Keratinocyte (primary cell): ENCODE measurements around the gene TMEM26. TPM values are rescaled to one million over a fixed set of nuclear protein-coding genes. Genes with fewer than 3 reads are reported as not detected.

Experiments used
- DNase-seq: peaks from one replicate; pipeline ENCODE4 v3.0.0-alpha.2; 2011; ENCODE audit warnings: low read depth, missing footprints, low spot score
- FAIRE-seq: peaks from 2 replicates; lab custom pipeline; 2011; peaks lifted over from hg19 to GRCh38; lab: Jason Lieb, UNC
- H2AFZ ChIP-seq: 2 replicates; pipeline ENCODE4 v1.6.0; 2012; ENCODE audit warnings: low read length, control low read depth, inconsistent platforms; ENCODE audit not compliant: control insufficient read depth
- H3K27ac ChIP-seq: 2 replicates; pipeline ENCODE4 v1.5.1; 2011; ENCODE audit warnings: low read length; ENCODE audit not compliant: control insufficient read depth, insufficient read depth
- H3K27me3 ChIP-seq: 3 replicates; pipeline ENCODE4 v1.6.0; 2011; ENCODE audit warnings: low read length; ENCODE audit not compliant: control insufficient read depth, insufficient read depth; ENCODE audit errors: extremely low read depth
- H3K36me3 ChIP-seq, 2 experiments: 2 replicates in 1 of 2; 3 replicates in 1 of 2; pipeline ENCODE4 v1.5.1; 2011; ENCODE audit warnings: low read length in 2 of 2, mild to moderate bottlenecking in 1 of 2; ENCODE audit not compliant: control insufficient read depth in 2 of 2, insufficient read depth in 2 of 2; ENCODE audit errors: extremely low read depth in 1 of 2
- H3K4me1 ChIP-seq: 3 replicates; pipeline ENCODE4 v1.5.1; 2011; ENCODE audit warnings: low read length; ENCODE audit not compliant: control insufficient read depth, insufficient read depth; ENCODE audit errors: extremely low read depth
- H3K4me2 ChIP-seq: 3 replicates; pipeline ENCODE4 v1.6.0; 2011; ENCODE audit warnings: low read depth, low read length; ENCODE audit not compliant: control insufficient read depth, insufficient read depth; ENCODE audit errors: extremely low read depth
- H3K4me3 ChIP-seq, 3 experiments: fragments of 200-600 bp in 1 of 3; sonication (generic) in 1 of 3; 2 replicates in 2 of 3; 3 replicates in 1 of 3; pipeline ENCODE4 v1.5.1; 2011 to 2016; ENCODE audit warnings: low read length in 3 of 3, mild to moderate bottlenecking in 3 of 3, control low read depth in 2 of 3, inconsistent platforms in 1 of 3, low read depth in 1 of 3, mixed read lengths in 1 of 3, mixed run types in 1 of 3, moderate library complexity in 1 of 3; ENCODE audit not compliant: control insufficient read depth in 2 of 3, insufficient read depth in 2 of 3; ENCODE audit errors: extremely low read depth in 1 of 3
- H3K79me2 ChIP-seq: 2 replicates; pipeline ENCODE4 v1.6.0; 2012; ENCODE audit warnings: low read length; ENCODE audit not compliant: control insufficient read depth, insufficient read depth
- H3K9ac ChIP-seq: 3 replicates; pipeline ENCODE4 v1.6.0; 2011; ENCODE audit warnings: low read length; ENCODE audit not compliant: control insufficient read depth, insufficient read depth; ENCODE audit errors: extremely low read depth
- H3K9me1 ChIP-seq: 3 replicates; pipeline ENCODE4 v1.6.0; 2011; ENCODE audit warnings: low read length; ENCODE audit not compliant: control insufficient read depth, insufficient read depth; ENCODE audit errors: extremely low read depth
- H3K9me3 ChIP-seq: 2 replicates; pipeline ENCODE4 v1.5.1; 2012; ENCODE audit warnings: low read depth, low read length; ENCODE audit not compliant: control insufficient read depth
- H4K20me1 ChIP-seq: 3 replicates; pipeline ENCODE4 v1.6.0; 2011; ENCODE audit warnings: low read length; ENCODE audit not compliant: control insufficient read depth, insufficient read depth; ENCODE audit errors: extremely low read depth
- CTCF ChIP-seq, 3 experiments: IDR thresholded peaks in 1 of 3; conservative IDR thresholded peaks in 1 of 3; optimal IDR thresholded peaks in 1 of 3; 2 replicates in 2 of 3; 3 replicates in 1 of 3; pipeline versions ENCODE3 to v1.5.1; 2011; ENCODE audit warnings: low read length in 3 of 3, mild to moderate bottlenecking in 3 of 3, moderate library complexity in 2 of 3, control low read depth in 1 of 3, inconsistent platforms in 1 of 3; ENCODE audit not compliant: insufficient read depth in 2 of 3; ENCODE audit errors: extremely low read depth in 1 of 3
- EZH2 ChIP-seq: IDR thresholded peaks from one replicate; pipeline ENCODE4 v1.6.1; 2012; ENCODE audit warnings: inconsistent platforms, mild to moderate bottlenecking, low read length, moderate library complexity
- dilution Hi-C: fragments of 300-500 bp; cut with MboI; formaldehyde crosslinking; loops from one replicate; pipeline ENCODE4 v1.7.0; 2020; ENCODE audit warnings: low sequenced_read_pairs; ENCODE audit not compliant: extremely low pct_ligation_motif_present
- polyA plus RNA-seq, 5 experiments: library from polyadenylated mRNA; depleted of rRNA in 3 of 5; stranded (reverse) in 3 of 5; stranded (forward) in 1 of 5; unstranded in 1 of 5; fragments of >200 nt; gene quantifications; 1 replicate in 1 of 5; 2 replicates in 3 of 5; 3 replicates in 1 of 5; pipeline versions ENCODE4 v1.2.1 to v1.2.3, GENCODE V29; 2011 to 2012; ENCODE audit warnings: missing spikeins in 2 of 5, low read depth in 1 of 5, low replicate concordance in 1 of 5

Gene TMEM26
- polyA plus RNA-seq, 1 donor (not counting 4 experiments of a cell fraction or from before 2014, with no cell fraction given): not detected

DNA sequence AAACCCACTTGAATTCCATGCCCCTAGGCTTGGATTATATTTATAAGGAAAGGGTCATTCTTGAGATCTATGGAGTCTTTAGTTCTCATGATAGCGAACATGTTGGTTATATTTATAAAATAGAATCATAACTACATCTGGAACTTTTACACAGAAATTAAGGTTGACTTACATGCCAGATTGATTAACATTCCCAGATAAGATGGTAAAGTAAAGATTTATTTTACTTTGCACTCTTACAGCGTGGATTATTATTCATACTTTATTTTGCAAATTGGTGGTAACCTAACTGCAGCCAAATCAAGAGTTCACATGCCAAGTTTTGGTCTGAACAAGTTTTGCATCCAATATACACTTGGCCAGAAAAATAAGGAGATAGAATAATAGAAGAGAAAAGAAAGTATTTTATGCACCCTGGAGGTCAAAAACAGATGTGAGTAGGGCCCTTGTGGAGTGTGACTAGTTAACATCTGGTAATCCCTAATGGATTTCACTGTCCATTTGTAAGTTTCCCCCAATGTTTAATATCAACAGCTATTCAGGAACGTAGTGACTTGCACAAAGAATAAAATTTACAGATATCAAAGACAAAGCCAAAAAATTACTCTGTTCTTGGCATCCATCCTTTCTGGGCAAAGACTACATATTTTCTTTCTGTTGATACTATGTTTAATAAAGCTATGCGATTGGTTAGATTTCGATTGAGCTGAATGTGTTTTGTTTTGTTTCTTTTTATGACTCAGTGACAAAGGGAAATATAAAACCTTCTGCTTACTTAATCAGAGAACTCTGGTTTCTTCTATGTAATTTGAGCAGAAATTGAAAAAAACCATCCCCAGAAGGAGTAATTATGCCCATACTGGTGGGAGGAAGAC lies 10.1 kb upstream of the TMEM26 start:
- Histone ChIP-seq H3K4me1 (no peaks in the 10 kb centered on the region), H3K36me3 (no peaks in the 10 kb centered on the region), H3K9ac (no peak overlapping the region), H2AFZ (no peak overlapping the region), H3K4me3 (no peak overlapping the region), H3K9me1 (no peaks in the 10 kb centered on the region), H3K4me2 (no peak overlapping the region), H4K20me1 (no peaks in the 10 kb centered on the region), H3K27ac (no peak overlapping the region), H3K27me3 (peaks cover 4% of the 10 kb centered on the region), H3K9me3 (no peaks in the 10 kb centered on the region), H3K79me2 (no peaks in the 10 kb centered on the region)
- no peak for DNase-seq
- no peak for TF ChIP-seq EZH2
- no peak for TF ChIP-seq CTCF (optimal IDR thresholded peaks at IDR 0.05 in 1 of 3, IDR thresholded peaks at IDR 0.05 in 1 of 3, conservative IDR thresholded peaks at IDR 0.05 in 1 of 3; ENCODE audit: extremely low read depth in 1 of 3, insufficient read depth in 2 of 3, low read length in 3 of 3)
- dilution Hi-C loops: no loop called here
- FAIRE-seq: no peak

DNA sequence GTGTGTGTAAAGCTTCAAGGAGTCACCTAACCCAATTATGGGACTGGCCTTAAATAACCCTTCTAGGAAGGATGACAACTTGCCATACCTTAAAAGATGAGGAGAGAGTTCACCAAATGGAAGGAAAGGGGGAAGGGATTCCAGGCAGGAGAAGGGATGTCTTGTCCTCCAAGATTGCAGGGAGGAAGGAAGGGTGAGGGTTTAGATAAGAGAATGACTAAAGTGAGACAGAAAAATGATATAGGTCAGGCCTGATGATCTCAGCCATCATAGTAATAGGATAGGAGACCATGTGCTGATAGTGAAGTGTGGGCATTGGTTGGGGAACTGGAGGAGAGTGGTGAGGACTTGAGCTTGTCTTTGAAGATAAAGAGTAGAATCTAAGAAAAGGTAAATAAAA lies 7.7 kb upstream of the TMEM26 start:
- dilution Hi-C loops: no loop called here
- Histone ChIP-seq H3K9me3 (no peaks in the 10 kb centered on the region), H3K4me3 (no peak overlapping the region), H4K20me1 (no peaks in the 10 kb centered on the region), H2AFZ (no peak overlapping the region), H3K4me1 (no peaks in the 10 kb centered on the region), H3K9ac (no peak overlapping the region), H3K27me3 (peaks cover 5% of the 10 kb centered on the region), H3K79me2 (no peaks in the 10 kb centered on the region), H3K9me1 (no peaks in the 10 kb centered on the region), H3K27ac (no peak overlapping the region), H3K36me3 (no peaks in the 10 kb centered on the region), H3K4me2 (no peak overlapping the region)
- no peak for TF ChIP-seq CTCF (optimal IDR thresholded peaks at IDR 0.05 in 1 of 3, IDR thresholded peaks at IDR 0.05 in 1 of 3, conservative IDR thresholded peaks at IDR 0.05 in 1 of 3; ENCODE audit: extremely low read depth in 1 of 3, insufficient read depth in 2 of 3, low read length in 3 of 3)
- no peak for TF ChIP-seq EZH2
- DNase-seq (no peak), FAIRE-seq (no peak)
